ENCODE results near the gene TLCD5. TPM values are rescaled to one million over a fixed set of nuclear protein-coding genes. Genes with fewer than 3 reads are reported as not detected.

Gene TLCD5
- total RNA-seq, 6 experiments from 2014 or later = 7.8 to 10.2 (median 8.6) TPM

GRCh38 chr11:120381401-120381800, 56.3 kb downstream of the TLCD5 start:
- Mint-ChIP-seq H3K36me3 (ENCODE audit: low read depth) (peaks cover 27% of the 10 kb centered on the region), H3K27ac (0 out of 2 replicates have a peak overlapping the region, but pooled peaks have one; percentile 27), H3K9me3 (peaks cover 11% of the 10 kb centered on the region), H3K4me1 (ENCODE audit: low read depth) (peaks cover 83% of the 10 kb centered on the region), H3K4me3 (no peak overlapping the region), H3K27me3 (ENCODE audit: insufficient read depth) (no peaks in the 10 kb centered on the region)
- TF ChIP-seq, protein P1, sequence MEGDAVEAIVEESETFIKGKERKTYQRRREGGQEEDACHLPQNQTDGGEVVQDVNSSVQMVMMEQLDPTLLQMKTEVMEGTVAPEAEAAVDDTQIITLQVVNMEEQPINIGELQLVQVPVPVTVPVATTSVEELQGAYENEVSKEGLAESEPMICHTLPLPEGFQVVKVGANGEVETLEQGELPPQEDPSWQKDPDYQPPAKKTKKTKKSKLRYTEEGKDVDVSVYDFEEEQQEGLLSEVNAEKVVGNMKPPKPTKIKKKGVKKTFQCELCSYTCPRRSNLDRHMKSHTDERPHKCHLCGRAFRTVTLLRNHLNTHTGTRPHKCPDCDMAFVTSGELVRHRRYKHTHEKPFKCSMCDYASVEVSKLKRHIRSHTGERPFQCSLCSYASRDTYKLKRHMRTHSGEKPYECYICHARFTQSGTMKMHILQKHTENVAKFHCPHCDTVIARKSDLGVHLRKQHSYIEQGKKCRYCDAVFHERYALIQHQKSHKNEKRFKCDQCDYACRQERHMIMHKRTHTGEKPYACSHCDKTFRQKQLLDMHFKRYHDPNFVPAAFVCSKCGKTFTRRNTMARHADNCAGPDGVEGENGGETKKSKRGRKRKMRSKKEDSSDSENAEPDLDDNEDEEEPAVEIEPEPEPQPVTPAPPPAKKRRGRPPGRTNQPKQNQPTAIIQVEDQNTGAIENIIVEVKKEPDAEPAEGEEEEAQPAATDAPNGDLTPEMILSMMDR (IDR thresholded peaks at IDR 0.05) = no peak
- DNase-seq = no peak

Other genes starting within 250 kb of the TLCD5 start
- 1 to 10 TPM; 1.5 to 3.2 (median 3.1) TPM for gene TRIM29, start 187.2 kb upstream of the TLCD5 start, total RNA-seq (2021; fragmentation: NEBNext Ultra II Directional; extraction: Animal tissue kit (Norgen Biotek cat#: 25700))
- 100 to 1,000 TPM; 111 to 143 (median 123) TPM for gene OAF, start 114.3 kb upstream of the TLCD5 start, total RNA-seq (2021; fragmentation: NEBNext Ultra II Directional; extraction: Animal tissue kit (Norgen Biotek cat#: 25700))
- not detected for gene POU2F3, start 85.2 kb upstream of the TLCD5 start, total RNA-seq (2021; fragmentation: NEBNext Ultra II Directional; extraction: Animal tissue kit (Norgen Biotek cat#: 25700))
- gene ARHGEF12, start 11.1 kb downstream of the TLCD5 start, total RNA-seq (2021; fragmentation: NEBNext Ultra II Directional; extraction: Animal tissue kit (Norgen Biotek cat#: 25700)) = 10 to 100 TPM; 72.9 to 95.1 (median 85.0) TPM
- not detected for gene GRIK4, start 186.4 kb downstream of the TLCD5 start, total RNA-seq (2021; fragmentation: NEBNext Ultra II Directional; extraction: Animal tissue kit (Norgen Biotek cat#: 25700))

Measured in HFFc6 (cell line).